HL-60/S4 treated with phorbol 12-myristate 13-acetate at 8.2 ng/mL for 4 days and 3 days (cell line): ENCODE data around the gene AGAP3.

Source experiments
- in situ Hi-C: fragments of 300-500 bp; cut with MboI; formaldehyde crosslinking; loops from 2 replicates; pipeline ENCODE4 v1.15.0; 2022; ENCODE audit warnings: low sequenced_read_pairs

The AGAP3 gene

DNA sequence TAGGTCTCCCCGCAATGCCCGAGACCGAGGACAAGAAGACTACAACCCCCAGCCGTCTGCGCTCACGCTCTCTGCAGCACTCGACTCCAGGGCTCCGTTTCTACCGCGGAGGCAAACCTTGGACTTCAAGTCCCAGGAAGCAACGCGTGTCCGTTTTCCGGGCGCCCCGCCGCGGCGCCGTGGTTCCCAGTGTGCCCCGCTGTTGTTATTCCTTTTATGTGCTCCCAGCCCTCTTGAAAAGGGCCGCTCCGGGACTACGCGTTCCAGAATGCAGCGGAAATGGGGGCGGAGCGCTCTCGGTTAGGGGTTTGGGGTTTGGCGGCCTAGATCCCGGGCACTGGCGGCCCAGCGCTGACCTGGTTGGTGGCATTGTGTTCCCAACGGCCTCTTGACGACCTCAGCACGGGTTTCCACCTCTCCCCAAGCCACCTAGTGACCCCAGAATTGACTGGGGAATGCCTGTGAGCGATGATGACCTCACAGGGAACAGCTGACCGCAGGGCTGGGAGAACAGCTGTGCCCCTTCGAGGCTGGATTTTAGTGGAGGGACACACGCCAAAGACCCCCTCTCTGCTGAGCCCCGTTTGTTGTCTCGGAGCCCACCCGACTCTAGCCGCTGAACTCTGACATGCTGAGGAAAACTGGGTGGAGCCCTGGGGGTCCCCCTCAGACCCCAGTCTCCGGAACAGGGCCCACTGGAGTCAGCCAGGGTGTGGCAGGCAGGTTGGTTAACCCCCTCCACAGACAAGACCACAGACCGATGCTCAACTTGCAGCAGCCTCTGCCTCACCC, 28.1 kb upstream of the AGAP3 start:
- in situ Hi-C loops: no loop called here

DNA sequence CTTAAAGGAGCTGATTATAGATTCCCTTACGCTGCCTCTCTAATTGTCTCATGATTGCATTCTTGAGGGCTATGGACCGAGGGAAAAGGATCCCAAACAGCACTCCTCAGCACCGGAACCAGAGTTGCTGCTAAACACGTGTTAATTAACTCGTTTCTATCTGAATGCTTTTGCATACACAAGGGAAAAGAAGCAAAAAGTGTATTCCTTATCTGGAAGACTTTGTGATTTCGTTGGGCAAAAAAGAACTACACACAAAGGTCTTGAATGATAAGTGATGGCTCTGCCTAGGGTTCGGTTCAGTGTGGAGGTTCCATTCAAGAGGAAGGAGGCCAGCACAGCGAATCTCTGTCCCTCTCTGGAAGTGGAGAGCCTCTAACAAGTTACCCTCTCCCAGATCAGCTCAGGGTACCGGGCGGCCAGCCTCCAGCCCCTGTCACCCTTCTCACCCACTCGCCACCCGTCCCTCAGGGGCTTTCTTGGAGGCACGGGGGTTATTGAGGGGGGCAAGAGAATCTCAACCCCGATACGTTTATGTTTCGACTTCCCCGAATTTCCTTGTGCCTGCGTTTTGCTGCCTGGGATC, 27.4 kb upstream of the AGAP3 start:
- in situ Hi-C loops: no loop called here

DNA sequence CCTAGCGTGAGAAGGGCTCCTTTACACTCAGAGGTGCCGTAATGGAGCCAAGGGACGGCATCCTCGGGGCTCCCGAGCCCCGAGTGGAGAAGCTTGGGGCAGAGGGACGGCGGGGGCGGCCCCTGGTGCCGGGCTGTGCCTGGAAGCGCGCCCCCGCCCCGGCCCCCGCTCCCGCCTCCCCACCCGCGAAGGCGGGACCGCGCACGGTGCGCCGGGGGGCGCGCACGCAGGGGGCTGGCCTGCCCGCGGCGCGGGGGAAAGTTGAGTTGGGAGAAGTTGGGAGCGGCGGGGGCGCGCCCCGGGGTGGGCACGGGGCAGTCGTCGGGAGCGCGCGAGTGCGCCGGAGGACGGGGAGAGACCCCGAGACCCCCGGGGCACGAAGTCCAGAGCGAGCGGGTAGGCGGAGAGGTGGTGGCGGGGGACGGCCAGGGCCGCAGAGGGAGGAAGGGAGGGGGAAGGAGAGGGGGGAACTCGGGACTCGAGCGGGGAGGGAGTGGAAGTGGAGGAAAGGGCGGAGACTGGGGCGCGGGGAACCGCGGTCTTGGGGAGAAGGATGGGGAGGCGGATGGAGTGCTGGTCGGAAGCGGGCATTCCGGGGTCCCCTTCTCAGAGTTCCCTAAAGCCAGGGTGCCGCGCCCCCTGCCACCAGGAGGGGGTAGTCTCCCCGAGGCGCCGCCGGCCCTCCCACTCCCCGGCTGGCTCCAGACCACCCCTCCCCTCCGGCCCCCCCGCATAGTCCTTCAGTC, 26.7 kb upstream of the AGAP3 start, which contains the start of gene SLC4A2:
Gene SLC4A2, plus strand, starts transcription at position 223 of the 746 bp plus-strand sequence. CDS start 2,399 bp downstream, outside the sequence.
- in situ Hi-C loops: no loop called here

DNA sequence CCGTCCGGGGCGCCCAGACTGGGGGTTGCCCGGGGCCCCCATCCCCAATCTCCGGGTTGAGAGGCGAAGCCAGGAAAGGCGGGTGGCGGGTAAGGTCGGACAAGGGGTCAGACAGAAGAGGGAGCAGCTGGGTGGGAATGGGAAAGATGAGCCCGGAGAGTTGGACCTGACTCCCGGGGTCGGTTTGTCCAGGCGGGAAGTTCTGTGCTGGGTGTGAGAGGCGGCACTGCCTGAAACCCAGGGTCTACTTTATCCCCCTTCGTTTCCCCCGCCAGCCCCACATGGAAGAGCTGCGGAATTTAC, 26.2 kb upstream of the AGAP3 start:
- in situ Hi-C loops: no loop called here

- in situ Hi-C loops: no loop called here
These were observed 25.7 kb upstream of the AGAP3 start for GRCh38 chr7:151060416-151061212.

DNA sequence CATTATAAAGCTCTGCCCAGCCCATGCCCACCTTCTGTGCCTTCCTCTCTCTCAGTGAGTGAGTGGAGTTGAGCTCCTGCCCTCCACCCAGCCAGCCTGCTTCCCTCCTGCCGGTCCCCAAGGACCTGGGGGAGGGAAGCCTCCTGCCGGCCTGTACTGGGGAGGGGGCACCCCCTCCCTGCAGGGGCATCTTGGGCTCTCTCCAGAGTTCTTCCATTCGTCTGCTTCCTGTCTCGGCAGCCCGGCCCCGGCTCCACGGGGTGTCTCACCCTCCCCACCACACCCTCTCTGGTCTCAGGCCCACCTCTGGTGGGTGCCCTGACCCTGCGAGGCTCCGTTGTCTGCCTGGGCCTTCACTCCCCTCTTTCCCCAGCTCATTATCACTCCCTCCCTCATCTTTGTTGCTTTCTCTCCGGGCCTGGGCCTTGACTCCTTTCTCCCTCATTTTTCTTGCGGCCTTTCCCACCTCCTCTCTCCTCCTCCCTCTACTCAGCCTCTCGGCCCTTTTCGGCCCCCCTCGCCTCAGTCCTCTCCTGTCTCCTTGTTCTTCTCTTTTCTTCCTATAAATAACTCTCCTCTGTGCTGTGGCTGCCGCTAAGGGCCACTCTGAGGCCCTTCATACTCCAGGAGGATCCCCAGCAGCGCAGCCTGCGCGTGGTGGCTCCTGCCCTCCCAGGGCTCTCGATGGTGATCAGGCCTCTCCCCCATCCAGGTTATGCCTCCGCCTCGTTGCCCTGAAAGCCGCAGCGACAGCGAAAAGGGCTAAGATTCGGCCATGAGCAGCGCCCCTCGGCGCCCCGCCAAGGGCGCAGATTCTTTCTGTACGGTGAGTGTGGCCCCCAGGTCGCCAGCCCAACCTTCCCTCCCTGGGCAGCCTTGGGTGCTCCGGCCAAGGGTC, 24.8 kb upstream of the AGAP3 start:
- in situ Hi-C loops: no loop called here

DNA sequence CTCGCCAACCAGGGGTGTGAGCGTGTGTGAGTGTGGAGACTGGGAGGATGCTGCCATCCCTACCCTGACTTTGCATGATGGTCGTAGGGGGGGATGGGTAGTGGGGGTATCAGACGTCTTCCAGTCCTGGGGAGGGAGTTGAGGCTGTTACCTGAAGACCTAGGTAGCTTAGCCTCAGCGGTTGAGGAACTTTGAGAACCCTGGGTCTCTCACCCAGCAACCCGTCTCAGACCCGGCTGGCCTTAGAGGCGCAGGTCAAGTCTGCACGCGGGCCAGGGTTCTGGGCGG, 24.2 kb upstream of the AGAP3 start:
- in situ Hi-C loops: no loop called here

DNA sequence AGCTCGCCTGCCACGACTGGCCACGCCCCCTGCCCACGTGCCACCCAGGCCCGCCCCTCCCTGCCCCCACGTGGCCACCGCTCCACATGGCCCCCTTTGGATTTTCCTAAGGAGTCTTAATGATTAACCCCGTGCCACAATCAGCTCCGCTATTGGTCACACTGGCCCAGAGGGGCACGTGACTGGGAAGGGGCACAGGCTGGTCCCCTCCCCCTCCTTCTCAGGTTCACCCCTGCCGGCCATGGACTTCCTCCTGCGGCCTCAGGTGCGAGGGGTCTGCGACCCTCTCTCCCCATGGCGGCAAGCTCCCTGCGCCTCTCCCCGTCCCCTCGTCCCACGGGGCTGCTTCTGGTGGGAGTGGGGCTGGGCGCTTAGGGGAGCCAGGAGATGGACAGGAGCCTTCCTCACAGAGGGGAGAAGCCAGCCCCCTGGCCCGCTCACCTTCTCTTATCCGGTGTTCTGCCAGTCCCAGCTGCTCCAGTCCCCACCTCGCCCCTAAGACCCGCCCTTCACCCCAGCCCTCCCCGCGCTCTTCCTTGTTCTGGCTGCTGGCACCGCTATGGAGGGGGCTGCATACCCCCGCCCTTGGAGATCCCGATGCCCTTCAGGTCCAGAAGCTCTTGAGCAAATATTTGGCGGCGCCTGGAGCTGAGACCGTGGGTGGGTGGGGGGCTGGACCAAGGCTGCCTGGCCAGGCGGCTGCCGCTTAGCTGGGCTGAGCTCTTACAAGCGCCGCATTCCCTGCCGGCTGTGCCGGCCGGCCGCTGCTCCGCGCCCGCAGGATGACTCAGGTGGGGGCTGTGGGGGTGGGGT, 23.7 kb upstream of the AGAP3 start:
- in situ Hi-C loops: no loop called here

- in situ Hi-C loops: no loop called here
These were observed 23.1 kb upstream of the AGAP3 start for GRCh38 chr7:151063212-151063561.

DNA sequence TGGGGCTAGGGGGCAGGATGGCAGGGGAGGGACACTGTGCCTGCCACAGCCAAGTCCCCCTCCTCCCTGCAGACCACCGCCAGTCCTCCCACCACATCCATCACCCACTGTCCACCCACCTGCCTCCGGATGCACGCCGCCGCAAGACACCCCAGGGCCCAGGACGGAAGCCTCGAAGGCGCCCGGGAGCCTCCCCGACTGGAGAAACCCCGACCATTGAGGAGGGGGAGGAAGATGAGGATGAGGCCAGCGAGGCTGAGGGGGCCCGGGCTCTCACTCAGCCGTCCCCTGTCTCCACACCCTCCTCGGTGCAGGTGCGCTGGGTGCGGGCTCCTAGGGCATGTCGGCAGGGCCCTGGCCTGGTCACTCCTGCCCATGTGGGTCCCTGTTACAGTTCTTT, 21.8 kb upstream of the AGAP3 start:
- in situ Hi-C loops: no loop called here

- in situ Hi-C loops: no loop called here
These were observed 21.3 kb upstream of the AGAP3 start for GRCh38 chr7:151064993-151065392.

GRCh38 chr7:151065516-151065915, 20.8 kb upstream of the AGAP3 start:
- in situ Hi-C loops: no loop called here

GRCh38 chr7:151066273-151066974, 19.9 kb upstream of the AGAP3 start:
- in situ Hi-C loops: no loop called here

DNA sequence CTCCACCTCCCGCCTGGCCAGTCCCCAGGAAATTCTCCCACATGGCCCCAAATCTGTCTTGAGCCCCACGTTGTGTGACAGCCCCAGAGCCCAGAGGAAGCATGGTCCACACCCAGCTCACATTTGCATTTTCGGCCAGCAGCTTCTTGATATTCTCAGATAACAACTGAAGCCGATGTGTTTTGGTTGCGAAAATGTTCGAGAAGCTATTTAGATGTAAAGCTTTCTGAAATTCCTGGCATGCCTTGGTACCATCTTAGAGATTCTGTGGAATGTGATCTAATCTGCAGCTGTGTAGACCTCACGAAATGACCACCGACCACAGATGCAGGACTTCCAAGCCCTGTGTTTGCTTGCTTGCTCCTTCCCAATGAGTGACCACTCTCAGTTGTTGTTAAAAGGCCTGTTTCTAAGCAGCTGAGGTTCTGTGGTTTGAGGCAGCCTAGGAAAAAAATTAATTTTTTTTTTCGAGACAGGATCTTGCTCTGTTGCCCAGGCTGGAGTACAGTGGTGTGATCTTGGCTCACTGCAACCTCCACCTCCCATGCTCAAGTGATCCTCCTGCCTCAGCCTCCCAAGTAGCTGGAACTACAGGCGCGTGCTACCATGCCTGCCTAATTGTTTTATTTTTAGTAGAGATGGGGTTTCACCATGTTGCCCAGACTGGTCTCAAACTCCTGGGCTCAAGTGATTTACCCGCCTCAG, 18.1 kb upstream of the AGAP3 start:
- in situ Hi-C loops: no loop called here

- in situ Hi-C loops: no loop called here
These were observed 16.3 kb upstream of the AGAP3 start for GRCh38 chr7:151069841-151070573.

- in situ Hi-C loops: no loop called here
These were observed 15.7 kb upstream of the AGAP3 start for GRCh38 chr7:151070574-151070960.

DNA sequence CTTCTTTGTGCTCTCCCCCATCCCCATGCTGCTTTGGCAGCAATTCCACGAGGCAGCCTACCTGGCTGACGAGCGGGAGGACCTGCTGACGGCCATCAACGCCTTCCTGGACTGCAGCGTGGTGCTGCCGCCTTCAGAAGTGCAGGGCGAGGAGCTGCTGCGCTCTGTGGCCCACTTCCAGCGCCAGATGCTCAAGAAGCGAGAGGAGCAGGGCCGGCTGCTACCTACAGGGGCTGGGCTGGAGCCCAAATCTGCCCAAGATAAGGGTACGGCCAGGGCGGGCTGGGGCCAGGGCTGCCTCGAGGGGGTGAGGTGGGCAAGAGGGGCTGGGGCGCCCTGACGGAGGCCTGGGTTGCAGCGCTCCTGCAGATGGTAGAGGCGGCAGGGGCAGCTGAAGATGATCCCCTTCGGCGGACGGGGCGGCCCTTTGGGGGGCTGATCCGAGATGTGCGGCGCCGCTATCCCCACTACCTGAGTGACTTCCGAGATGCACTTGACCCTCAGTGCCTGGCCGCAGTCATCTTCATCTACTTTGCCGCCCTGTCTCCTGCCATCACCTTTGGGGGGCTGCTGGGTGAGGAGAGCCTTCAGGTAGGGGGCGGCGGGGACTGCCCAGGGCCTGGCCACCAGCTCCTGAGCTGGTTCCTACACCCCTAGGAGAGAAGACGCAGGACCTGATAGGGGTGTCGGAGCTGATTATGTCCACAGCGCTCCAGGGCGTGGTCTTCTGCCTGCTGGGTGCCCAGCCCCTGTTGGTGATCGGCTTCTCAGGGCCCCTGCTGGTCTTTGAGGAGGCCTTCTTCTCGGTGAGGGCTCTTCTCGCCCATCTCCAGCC, 15.0 kb upstream of the AGAP3 start:
- in situ Hi-C loops: no loop called here
